Measurements from ENCODE around the gene LILRA1.
"Not testable (repeated sequence)": the region's sequence is repeated elsewhere in the genome, so short reads cannot be mapped to it uniquely, and the experiment has no call there.

LILRA1 gene

DNA sequence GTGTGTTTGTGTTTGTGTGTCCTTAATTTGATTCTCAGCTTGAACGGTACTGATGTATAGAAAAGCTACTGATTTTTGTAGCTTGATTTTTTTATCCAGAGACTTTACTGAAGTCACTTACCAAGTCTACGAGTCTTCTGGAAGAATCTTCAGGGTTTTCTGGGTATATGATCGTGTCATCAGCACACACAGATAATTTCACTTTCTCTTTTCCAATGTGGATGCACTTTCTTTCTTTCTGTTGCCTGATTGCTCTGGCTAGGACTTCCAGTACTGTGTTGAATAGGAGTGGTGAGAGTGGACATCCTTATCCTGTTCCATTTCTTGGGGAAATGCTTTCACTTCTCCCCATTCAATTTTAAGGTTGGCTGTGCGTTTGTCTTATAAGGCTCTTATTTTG, 29.0 kb downstream of the LILRA1 start:
- DNase-seq (ENCODE audit: insufficient read length, low spot score) (no peak), FAIRE-seq (no peak)

DNA sequence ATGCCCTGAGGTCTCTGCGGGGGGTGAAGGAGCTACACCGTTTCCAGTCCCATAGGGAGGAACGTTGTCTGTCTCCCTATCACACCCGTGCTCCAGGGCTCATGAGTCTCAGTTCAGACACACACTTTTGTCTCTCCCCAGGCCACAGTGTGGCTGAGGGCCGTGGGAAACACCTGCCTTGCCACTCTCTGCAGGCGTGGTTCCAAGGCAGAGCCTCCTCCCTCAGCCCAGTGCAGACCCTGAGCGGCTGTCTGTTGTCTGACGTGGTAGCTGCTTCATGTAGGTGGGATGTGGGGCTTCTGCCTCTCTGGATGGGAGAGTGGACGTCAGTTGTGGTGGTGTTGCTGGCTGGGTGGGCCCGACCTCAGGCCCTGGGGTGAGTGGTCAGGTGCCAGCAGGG, 30.8 kb downstream of the LILRA1 start:
- FAIRE-seq; DNase-seq (ENCODE audit: insufficient read length, low spot score): not testable (repeated sequence)

DNA sequence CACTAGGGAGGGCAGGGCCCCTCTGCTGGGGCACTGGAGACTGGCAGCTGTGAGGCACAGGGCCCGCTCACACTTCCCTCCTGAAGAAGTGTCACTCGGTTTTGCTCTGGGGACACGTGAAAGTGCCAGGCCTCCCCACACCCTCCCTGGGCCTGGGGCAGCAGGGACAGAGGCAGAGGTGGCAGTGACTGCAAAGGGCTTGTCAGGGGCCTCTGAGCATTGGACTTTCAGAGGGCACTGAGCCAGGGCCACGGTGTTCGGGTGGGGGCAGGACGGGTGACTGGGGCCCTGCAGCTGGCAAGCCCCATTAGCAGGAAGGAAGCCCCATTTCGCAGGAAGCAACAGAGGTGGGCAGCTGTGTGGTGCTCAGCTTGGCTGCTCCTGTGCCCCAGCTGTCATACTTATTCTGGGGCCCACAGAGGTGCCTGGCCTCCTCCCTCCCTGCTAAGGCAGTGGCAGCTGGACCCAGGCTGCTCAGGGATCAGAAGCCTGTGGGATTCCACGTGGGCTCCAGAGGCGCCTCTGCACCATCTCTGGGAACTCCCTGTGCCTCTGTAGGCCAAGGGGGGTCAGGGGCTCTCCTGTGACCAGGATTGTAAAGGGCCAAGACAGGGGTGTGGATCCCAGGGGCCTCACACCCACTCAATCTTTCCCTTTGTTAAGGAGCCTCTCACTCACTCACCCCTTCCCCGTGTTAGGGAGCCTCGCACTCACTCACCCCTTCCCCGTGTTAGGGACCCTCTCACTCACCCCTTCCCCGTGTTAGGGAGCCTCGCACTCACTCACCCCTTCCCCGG, 31.7 kb downstream of the LILRA1 start:
- not testable (repeated sequence) for DNase-seq (ENCODE audit: insufficient read length, low spot score); FAIRE-seq

DNA sequence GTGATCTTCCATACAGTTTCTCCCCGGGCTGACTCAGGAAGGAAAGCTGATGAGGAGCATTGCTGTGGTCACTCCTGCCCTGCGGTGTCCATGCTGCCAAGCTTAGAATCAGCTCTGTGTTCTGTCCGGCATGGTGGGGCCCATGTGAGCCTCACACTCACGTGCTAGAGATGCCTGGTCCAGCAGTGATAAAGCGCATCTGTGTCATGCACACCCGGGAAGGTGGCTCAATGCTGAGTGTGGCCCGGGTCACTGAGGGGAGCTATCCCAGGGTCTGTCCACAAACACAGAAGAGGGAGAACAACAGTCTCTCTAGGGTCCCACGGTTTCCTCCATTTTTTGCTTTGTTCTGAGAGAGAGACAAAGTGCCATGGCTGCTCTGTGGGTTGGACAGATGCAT, 33.3 kb downstream of the LILRA1 start:
- no peak for DNase-seq (ENCODE audit: insufficient read length, low spot score)
- no peak for FAIRE-seq

DNA sequence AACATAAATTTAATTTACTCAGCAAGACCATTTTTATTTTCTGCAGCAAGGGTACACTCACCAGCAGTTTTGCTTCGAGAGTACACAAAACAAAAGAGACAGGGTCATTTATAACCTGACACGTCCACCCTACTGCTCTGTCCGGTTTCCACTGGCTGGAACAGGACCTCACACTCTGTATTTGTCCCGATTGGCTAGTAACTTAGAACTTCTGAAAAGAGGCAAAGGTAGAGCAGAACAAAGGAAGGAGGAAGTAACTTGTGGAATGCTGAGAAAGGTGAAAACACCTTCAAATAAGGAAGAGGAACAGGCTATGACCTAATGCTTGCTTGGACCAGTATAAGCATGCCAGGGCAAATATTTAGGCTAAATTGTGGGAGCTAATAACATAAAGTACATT, 34.5 kb downstream of the LILRA1 start:
- not testable (repeated sequence) for FAIRE-seq; DNase-seq (ENCODE audit: insufficient read length, low spot score)

DNA sequence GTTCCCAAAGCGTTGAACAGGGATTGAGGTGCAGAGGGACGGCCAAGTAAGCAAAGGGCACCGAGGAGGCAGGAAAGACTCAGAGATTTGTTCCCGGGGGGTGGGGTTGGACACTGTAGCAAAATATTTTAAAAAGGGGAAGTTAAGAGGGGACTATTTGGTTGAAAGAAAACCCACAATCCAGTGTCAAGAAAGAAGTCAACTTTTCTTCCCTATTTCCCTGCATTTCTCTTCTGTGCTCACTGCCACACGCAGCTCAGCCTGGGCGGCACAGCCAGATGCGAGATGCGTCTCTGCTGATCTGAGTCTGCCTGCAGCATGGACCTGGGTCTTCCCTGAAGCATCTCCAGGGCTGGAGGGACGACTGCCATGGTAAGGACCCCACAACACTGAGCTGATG, 36.8 kb downstream of the LILRA1 start, which contains the start of gene LILRB1:
TSS of gene LILRB1 (plus strand) at position 223 of the 400 bp plus-strand sequence. CDS start 590 bp downstream, outside the sequence.
- not testable (repeated sequence) for DNase-seq (ENCODE audit: insufficient read length, low spot score); FAIRE-seq

DNA sequence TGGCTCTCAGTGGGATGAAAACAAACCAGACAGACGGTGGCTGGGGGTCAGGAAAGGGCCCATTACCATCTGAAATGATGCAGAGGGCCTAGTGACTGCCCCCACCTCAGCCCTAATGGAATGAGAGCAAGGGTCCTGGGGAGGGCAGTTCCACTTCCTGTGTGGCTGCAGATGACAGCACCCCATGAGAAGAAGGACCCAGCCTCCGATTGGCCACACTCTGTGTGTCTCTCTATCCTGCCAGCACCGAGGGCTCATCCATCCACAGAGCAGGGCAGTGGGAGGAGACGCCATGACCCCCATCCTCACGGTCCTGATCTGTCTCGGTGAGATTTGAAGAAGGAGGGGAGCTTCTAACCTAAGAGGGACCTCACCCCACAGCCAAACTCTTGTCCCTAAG, 37.4 kb downstream of the LILRA1 start:
- FAIRE-seq: no peak
- DNase-seq (ENCODE audit: insufficient read length, low spot score): no peak

DNA sequence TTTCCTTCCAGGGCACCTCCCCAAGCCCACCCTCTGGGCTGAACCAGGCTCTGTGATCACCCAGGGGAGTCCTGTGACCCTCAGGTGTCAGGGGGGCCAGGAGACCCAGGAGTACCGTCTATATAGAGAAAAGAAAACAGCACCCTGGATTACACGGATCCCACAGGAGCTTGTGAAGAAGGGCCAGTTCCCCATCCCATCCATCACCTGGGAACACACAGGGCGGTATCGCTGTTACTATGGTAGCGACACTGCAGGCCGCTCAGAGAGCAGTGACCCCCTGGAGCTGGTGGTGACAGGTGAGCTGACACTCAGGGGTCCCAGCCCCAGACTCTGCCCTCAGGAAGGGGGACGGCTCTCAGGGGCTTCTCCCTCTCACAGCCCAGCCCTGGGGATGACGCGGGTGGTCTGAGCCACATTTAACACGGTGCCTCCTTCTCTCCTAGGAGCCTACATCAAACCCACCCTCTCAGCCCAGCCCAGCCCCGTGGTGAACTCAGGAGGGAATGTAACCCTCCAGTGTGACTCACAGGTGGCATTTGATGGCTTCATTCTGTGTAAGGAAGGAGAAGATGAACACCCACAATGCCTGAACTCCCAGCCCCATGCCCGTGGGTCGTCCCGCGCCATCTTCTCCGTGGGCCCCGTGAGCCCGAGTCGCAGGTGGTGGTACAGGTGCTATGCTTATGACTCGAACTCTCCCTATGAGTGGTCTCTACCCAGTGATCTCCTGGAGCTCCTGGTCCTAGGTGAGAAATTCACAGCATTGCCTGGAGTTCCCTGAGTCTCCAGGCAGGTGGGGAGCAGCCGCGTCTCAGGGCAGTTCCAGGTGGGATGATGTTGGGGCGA, 38.3 kb downstream of the LILRA1 start:
- not testable (repeated sequence) for FAIRE-seq; DNase-seq (ENCODE audit: insufficient read length, low spot score)

DNA sequence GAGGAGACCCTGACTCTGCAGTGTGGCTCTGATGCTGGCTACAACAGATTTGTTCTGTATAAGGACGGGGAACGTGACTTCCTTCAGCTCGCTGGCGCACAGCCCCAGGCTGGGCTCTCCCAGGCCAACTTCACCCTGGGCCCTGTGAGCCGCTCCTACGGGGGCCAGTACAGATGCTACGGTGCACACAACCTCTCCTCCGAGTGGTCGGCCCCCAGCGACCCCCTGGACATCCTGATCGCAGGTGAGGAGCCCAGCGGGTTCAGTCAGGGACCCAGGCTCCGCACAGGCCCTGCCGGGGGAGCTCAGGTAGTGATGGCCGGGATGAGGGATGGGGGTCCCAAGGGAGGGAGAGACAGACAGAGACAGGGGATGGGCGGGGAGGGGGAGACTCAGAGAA, 39.1 kb downstream of the LILRA1 start:
- FAIRE-seq; DNase-seq (ENCODE audit: insufficient read length, low spot score): not testable (repeated sequence)

DNA sequence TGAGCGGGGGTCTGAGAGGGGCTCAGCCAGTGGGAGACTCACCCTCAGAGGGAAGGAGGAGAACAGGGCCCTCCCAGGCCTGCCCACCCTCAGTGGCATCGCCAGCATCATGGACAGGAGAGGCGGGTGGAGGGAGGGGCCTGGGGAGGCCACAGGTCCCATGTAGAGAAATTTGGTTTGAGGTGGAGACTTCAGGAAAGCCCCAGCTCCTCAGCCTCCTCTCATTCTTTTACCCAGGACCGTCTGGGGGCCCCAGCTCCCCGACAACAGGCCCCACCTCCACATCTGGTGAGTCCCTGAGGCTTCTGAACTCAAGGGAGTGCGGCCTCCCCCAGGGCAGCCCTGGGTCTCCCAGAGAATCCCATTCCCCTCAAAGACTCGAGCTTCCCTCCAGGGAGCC, 40.0 kb downstream of the LILRA1 start:
- FAIRE-seq: no peak
- no peak for DNase-seq (ENCODE audit: insufficient read length, low spot score)

DNA sequence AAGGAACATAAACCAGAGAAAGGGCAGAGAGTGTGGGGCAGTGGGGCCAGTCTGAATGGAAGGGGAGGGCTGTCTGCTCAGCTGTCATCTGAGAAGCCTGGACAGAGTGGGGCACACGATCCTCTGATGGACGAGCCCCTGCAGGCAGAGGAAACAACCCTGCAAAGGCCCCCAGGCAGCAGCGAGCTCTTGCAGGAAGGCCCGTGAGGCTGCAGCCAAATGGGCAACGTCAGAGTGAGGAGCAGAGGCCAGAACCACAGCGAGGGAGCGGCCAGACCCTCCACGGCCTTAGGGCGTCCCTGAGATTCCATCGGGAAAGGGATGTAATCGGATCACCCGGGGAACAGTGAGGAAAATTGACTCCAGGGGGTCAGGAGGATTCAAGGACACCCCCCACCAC, 42.6 kb downstream of the LILRA1 start:
- not testable (repeated sequence) for DNase-seq (ENCODE audit: insufficient read length, low spot score); FAIRE-seq

DNA sequence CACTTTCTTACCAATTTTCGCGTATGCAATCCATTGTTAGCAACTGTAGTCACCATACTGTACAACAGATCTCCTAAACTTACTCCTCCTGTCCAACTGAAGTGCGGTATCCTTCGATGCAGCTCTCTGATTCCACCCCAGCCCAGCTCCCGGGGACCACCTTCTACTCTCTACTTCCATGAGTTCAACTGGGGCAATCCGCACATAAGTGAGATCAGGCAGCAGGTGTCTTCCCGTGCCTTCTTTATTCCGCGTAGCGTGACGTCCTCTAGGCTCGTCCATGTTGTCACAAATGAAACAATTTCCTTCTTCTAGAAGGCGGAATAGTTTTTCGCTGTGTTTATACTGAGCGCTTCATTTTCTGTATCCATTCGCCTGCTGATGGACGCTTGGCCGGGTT, 45.3 kb downstream of the LILRA1 start:
- FAIRE-seq (no peak), DNase-seq (ENCODE audit: insufficient read length, low spot score) (no peak)

DNA sequence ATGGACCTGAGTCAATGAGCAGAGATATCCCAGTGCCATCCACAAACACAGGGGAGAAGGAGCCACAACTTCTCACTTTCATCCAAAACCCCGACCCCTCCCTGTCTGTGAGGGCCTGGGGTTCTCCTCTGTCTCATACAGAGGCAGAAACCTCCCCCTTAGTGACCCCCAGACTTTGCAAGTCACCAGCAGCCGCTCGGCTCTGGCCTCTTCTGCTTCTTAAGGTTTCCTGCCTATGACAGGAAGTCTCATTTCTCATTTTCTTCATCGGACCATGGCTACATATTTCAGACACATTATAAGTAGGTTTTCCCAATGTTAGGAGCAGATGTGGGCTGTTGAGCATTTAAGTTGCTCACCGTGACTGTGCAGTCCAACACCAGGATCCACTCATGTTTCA, 49.5 kb downstream of the LILRA1 start:
- not testable (repeated sequence) for DNase-seq (ENCODE audit: insufficient read length, low spot score); FAIRE-seq

DNA sequence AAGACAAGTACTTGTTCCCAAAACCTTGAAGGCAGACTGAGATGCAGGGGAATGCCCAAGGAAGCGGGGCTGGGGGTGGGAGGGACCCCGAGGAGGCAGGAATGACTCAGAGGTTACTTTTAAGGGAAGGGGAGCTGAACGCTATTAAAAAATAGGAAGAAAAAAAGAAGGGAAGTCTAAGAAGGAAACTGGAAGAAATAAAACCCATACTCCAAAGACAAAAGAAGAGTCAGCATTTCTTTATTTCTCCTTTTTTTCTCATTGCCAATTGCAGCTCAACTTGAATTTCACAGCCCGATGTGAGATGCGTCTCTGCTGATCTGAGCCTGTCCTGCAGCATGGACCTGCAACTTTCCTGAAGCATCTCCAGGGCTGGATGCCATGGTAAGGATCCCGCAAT, 50.2 kb downstream of the LILRA1 start:
- peak; percentile 86 for FAIRE-seq
- DNase-seq (ENCODE audit: insufficient read length, low spot score): not testable (repeated sequence)

DNA sequence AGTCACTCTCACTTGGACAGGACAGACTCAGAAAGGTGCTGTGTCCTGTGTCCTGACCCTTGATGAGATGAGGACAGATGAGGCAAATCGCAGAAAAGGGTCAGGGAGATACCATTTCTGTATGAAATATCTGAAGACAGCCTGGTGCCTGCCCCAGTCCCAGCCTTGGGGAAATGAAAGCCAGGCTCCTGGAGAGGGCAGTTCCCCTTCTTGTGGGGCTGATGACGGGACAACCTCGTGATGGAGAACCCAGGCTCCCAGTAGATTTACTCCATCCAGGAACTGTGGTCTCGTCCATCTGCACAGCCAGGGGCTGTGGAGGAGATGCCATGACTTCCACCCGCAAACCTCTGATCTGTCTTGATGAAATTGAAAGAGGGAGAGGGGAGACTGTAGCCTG, 50.6 kb downstream of the LILRA1 start:
- FAIRE-seq: no peak
- no peak for DNase-seq (ENCODE audit: insufficient read length, low spot score)

DNA sequence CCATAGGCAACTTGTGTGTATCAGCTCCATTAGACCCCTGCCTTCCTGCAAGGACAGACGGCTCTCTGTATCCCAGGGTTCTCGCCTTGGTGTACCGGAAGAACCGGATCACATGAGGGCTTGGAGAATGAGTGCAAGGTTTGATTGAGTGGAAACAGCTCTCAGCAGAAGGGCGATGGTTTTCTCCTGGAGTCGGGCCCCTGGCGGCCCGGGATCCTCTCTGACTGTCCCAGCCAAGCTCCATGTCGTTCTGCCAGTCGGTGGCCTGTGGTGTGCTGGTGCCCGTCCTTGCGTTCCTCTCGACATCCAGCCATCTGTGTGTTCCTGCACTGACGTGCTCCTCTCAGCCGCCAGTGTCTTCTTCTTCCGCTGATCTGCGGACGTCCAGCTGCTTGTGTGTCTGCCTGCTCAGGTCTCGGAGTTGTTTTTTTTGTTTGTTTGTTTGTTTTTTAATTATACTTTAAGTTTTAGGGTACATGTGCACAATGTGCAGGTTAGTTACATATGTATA, 53.0 kb downstream of the LILRA1 start:
- FAIRE-seq (no peak), DNase-seq (ENCODE audit: insufficient read length, low spot score) (no peak)

DNA sequence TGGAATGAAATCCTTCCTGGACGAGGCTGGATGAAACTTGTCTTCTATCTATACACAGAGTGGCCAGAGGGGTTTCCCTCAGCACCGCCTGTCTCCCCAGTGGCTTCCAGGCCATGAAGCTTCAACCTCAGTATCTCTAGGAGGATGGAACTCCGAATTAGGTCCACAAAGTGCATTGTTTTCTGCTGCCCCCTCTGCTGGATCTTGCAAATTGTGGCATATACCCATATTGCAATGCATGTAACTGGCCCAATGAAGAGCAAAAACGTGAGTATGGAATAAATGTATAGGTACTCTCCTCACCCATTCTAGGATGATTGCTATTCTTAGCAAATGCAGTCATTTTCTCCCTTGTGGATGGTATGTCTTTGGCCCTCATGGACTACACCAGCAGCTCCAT, 54.7 kb downstream of the LILRA1 start:
- DNase-seq (ENCODE audit: insufficient read length, low spot score) (no peak), FAIRE-seq (no peak)

DNA sequence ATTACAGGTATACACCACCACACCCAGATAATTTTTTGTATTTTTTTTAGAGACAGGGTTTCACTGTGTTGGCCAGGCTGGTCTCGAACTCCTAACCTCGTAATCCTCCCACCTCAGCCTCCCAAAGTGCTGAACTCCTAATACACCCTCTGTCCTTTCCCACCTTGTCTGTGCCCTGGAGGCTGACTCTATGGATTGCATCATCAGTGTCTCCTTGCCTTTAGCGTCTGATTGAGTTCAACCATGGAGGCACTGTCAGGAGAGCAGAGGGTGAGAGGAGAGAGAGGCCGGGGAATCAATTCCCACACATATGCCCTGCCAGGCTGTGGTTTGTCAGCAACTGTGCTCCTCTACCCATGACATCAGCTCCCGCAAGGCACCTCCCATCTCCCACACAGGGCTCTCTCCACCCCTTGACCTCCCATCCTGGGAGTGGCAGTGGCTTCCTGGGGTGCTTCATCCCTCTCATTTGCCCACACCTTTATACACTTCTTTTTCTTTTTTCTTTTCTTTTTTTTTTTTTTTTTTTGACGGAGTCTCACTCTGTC, 56.8 kb downstream of the LILRA1 start:
- DNase-seq (ENCODE audit: insufficient read length, low spot score): no peak
- no peak for FAIRE-seq
